Mucosa of stomach (tissue), 1 donor: Measurements from ENCODE around the gene DCHS1.

Source experiments
- H3K27me3 ChIP-seq: one replicate; pipeline ENCODE4 v1.7.0; 2013; ENCODE audit warnings: mild to moderate bottlenecking, low read length; ENCODE audit not compliant: control insufficient read depth, insufficient read depth
- H3K36me3 ChIP-seq: one replicate; pipeline ENCODE4 v1.7.0; 2013; ENCODE audit warnings: low read length; ENCODE audit not compliant: control insufficient read depth, insufficient read depth
- H3K4me1 ChIP-seq: one replicate; pipeline ENCODE4 v1.7.0; 2013; ENCODE audit warnings: mild to moderate bottlenecking, low read length; ENCODE audit not compliant: control insufficient read depth, insufficient read depth
- H3K4me3 ChIP-seq: one replicate; pipeline ENCODE4 v1.7.0; 2013; ENCODE audit warnings: low read length
- H3K9ac ChIP-seq: one replicate; pipeline ENCODE4 v1.7.0; 2013; ENCODE audit warnings: mild to moderate bottlenecking, low read length, moderate library complexity
- H3K9me3 ChIP-seq: one replicate; pipeline ENCODE4 v1.7.0; 2013; ENCODE audit warnings: mild to moderate bottlenecking, low read length, moderate library complexity; ENCODE audit not compliant: control insufficient read depth
- donor health status: Pancreatic carcinoma.

Gene DCHS1

DNA sequence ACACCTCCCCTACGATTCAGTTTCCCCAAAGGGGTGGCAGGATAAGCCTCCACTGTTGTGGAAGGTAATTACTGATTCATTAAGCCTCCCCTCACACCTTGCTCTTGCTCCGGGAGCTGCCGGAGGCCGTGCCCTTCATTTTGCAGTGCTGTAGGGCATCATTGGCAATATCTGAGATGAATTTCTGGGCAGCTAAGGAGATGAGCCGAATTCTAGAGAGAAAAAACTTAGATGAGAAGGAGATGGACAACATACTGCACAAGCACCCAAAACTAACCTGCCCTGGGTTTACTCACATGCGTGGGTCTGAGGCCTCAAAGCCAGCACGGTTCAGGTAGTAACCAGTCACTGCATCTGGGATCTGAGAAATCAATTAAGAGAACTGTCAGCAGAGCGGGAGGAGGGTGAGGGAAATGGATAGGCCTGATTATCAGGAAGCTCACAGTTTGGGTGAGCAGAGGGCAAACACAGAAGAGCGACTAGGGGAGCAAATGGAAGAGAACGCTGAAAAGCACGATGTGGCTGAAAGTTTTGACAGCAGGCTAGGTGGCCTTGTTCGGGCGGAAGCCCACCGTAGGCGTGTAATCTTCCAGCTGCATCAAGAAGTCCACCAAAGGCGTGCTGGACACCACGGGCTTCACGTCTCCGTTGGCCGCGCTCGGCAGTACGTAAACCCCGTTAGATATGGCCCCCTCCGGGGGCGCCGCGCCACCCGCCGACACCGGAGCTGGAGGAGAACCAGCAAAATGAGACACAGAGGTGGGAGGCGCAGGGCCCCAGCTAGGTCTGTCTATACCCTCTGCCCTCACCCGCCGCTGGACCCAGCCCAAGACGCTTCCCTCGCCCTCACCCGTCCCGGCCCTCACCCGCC, 44.3 kb downstream of the DCHS1 start:
- Histone ChIP-seq H3K9ac (peak overlapping the region; percentile 81), H3K36me3 (peaks cover 41% of the 10 kb centered on the region), H3K4me1 (peaks cover 40% of the 10 kb centered on the region)

GRCh38 chr11:6610591-6610990, 45.0 kb downstream of the DCHS1 start:
- Histone ChIP-seq H3K4me1 (peaks cover 45% of the 10 kb centered on the region), H3K9me3 (no peaks in the 10 kb centered on the region), H3K27me3 (no peaks in the 10 kb centered on the region), H3K4me3 (peak overlapping the region; percentile 35), H3K9ac (no peak overlapping the region), H3K36me3 (peaks cover 40% of the 10 kb centered on the region)

More for the DNA sequence above, 44.3 kb downstream of the DCHS1 start:
- no peaks in the 10 kb centered on the region for H3K9me3 ChIP-seq
- no peaks in the 10 kb centered on the region for H3K27me3 ChIP-seq
- H3K4me3 ChIP-seq: peak overlapping the region; percentile 35

GRCh38 chr11:6609502-6610015, 46.0 kb downstream of the DCHS1 start:
- H3K4me1 ChIP-seq: peaks cover 45% of the 10 kb centered on the region
- H3K27me3 ChIP-seq: no peaks in the 10 kb centered on the region
- no peak overlapping the region for H3K4me3 ChIP-seq
- no peaks in the 10 kb centered on the region for H3K9me3 ChIP-seq
- no peak overlapping the region for H3K9ac ChIP-seq
- peaks cover 32% of the 10 kb centered on the region for H3K36me3 ChIP-seq

GRCh38 chr11:6608726-6609501, 46.7 kb downstream of the DCHS1 start:
- H3K4me1 ChIP-seq: peaks cover 45% of the 10 kb centered on the region

GRCh38 chr11:6608011-6608410, 47.6 kb downstream of the DCHS1 start:
- Histone ChIP-seq H3K27me3 (no peaks in the 10 kb centered on the region), H3K9ac (peak overlapping the region; percentile 4), H3K36me3 (peaks cover 31% of the 10 kb centered on the region), H3K9me3 (no peaks in the 10 kb centered on the region), H3K4me3 (no peak overlapping the region), H3K4me1 (peaks cover 40% of the 10 kb centered on the region)

More at GRCh38 chr11:6608726-6609501, 46.7 kb downstream of the DCHS1 start:
- H3K9me3 ChIP-seq: no peaks in the 10 kb centered on the region
- no peaks in the 10 kb centered on the region for H3K27me3 ChIP-seq
- H3K9ac ChIP-seq: no peak overlapping the region
- peaks cover 31% of the 10 kb centered on the region for H3K36me3 ChIP-seq
- no peak overlapping the region for H3K4me3 ChIP-seq

GRCh38 chr11:6607190-6607795, 48.3 kb downstream of the DCHS1 start:
- no peaks in the 10 kb centered on the region for H3K9me3 ChIP-seq
- no peak overlapping the region for H3K4me3 ChIP-seq
- no peaks in the 10 kb centered on the region for H3K27me3 ChIP-seq
- H3K4me1 ChIP-seq: peaks cover 44% of the 10 kb centered on the region
- H3K36me3 ChIP-seq: peaks cover 31% of the 10 kb centered on the region
- H3K9ac ChIP-seq: peak overlapping the region; percentile 22

- Histone ChIP-seq H3K36me3 (peaks cover 31% of the 10 kb centered on the region), H3K9me3 (no peaks in the 10 kb centered on the region), H3K4me3 (peak overlapping the region; percentile 32), H3K4me1 (peaks cover 51% of the 10 kb centered on the region), H3K27me3 (no peaks in the 10 kb centered on the region), H3K9ac (peak overlapping the region; percentile 56)
Observed at GRCh38 chr11:6606471-6607189, 49.0 kb downstream of the DCHS1 start.

- Histone ChIP-seq H3K27me3 (no peaks in the 10 kb centered on the region), H3K36me3 (peaks cover 26% of the 10 kb centered on the region), H3K9ac (peak overlapping the region; percentile 99), H3K4me1 (peaks cover 40% of the 10 kb centered on the region), H3K4me3 (no peak overlapping the region), H3K9me3 (no peaks in the 10 kb centered on the region)
Observed at GRCh38 chr11:6604790-6605189, 50.8 kb downstream of the DCHS1 start.

DNA sequence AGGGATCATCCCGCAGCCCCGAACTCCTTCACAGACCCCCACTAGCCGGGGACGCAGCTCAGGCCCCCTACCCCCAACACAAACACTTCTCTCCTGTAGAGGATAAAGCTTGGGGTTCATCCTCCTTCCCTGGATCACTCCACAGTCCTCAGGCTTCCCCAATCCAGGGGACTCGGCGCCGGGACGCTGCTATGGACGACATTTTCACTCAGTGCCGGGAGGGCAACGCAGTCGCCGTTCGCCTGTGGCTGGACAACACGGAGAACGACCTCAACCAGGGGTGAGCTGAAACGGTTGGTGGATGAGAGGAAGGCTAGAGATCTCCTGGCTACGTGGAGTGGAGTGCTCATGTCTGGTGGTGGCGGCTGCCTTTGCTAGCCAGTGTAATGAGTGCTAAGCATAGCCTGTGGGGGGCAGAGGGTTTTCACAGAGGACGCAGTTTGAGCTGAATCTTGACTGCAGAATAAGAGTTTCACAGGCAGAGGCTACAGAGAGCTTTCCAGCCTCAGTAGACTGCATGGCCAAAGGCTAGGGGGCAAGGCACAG, 51.5 kb downstream of the DCHS1 start:
- no peaks in the 10 kb centered on the region for H3K9me3 ChIP-seq
- H3K4me1 ChIP-seq: peaks cover 37% of the 10 kb centered on the region
- H3K27me3 ChIP-seq: no peaks in the 10 kb centered on the region
- H3K4me3 ChIP-seq: peak overlapping the region; percentile 98
- H3K9ac ChIP-seq: peak overlapping the region; percentile 99
- peaks cover 28% of the 10 kb centered on the region for H3K36me3 ChIP-seq

- Histone ChIP-seq H3K36me3 (peaks cover 21% of the 10 kb centered on the region), H3K4me1 (peaks cover 41% of the 10 kb centered on the region), H3K9me3 (no peaks in the 10 kb centered on the region), H3K4me3 (peak within 1 kb of the TSS; percentile 98), H3K27me3 (no peaks in the 10 kb centered on the region), H3K9ac (peak within 1 kb of the TSS; percentile 99)
Observed at GRCh38 chr11:6603287-6604080, 52.1 kb downstream of the DCHS1 start, which contains the start of the genes ILK and RRP8. Gene ILK (plus strand): TSS chr11:6603774. CDS start chr11:6604272, 498 bp downstream. Gene RRP8 (minus strand): TSS chr11:6603616. CDS start chr11:6603502, 114 bp downstream.
